BLaER1 treated with 17β-estradiol and CSF1 and Interleukin-3, amounts not matched to agents 10 nM and 100 nM (cell line): Measurements from ENCODE around the gene ZFPM1.

Source experiments
- H3K27ac ChIP-seq, 11 experiments: shearing (Covaris generic); formaldehyde crosslinking; 2 replicates each; pipeline ENCODE4 v1.8.1; 2022
- H3K27me3 ChIP-seq, 11 experiments: shearing (Covaris generic); formaldehyde crosslinking; 2 replicates each; pipeline ENCODE4 v1.8.1; 2022
- H3K36me3 ChIP-seq, 11 experiments: shearing (Covaris generic); formaldehyde crosslinking; 2 replicates each; pipeline ENCODE4 v1.8.1; 2022
- H3K4me1 ChIP-seq, 10 experiments: shearing (Covaris generic); formaldehyde crosslinking; 2 replicates each; pipeline ENCODE4 v1.8.1; 2022
- H3K4me2 ChIP-seq, 11 experiments: shearing (Covaris generic); formaldehyde crosslinking; 2 replicates each; pipeline ENCODE4 v1.8.1; 2022
- H3K4me3 ChIP-seq, 10 experiments: shearing (Covaris generic); formaldehyde crosslinking; 2 replicates each; pipeline ENCODE4 v1.8.1; 2022
- H3K9ac ChIP-seq, 11 experiments: shearing (Covaris generic); formaldehyde crosslinking; 2 replicates each; pipeline ENCODE4 v1.8.1; 2022
- H3K9me3 ChIP-seq, 11 experiments: shearing (Covaris generic); formaldehyde crosslinking; replicated peaks in 1 of 11; 2 replicates each; pipeline ENCODE4 v1.8.1; 2022
- H4K20me1 ChIP-seq, 11 experiments: shearing (Covaris generic); formaldehyde crosslinking; 2 replicates each; pipeline ENCODE4 v1.8.1; 2022
- Cebpa-rat ChIP-seq, 11 experiments: shearing (Covaris generic); IDR thresholded peaks; 2 replicates each; pipeline ENCODE4 v1.8.1; 2022

ZFPM1 gene

GRCh38 chr16:88489163-88489741 lies 36.2 kb downstream of the ZFPM1 start:
- Histone ChIP-seq H3K27me3 (no peaks in the 10 kb centered on the region), H3K27ac (peak overlapping the region in 1 of 11 experiments; percentile 22; a peak in 1 of 22 replicates), H3K9me3 (no peaks in the 10 kb centered on the region), H3K9ac (peak overlapping the region in 3 of 11 experiments; percentile 19 to 37 (median 19); a peak in 2 of 22 replicates), H3K4me1 (peaks cover 17 to 70% (median 47%) of the 10 kb centered on the region in 10 experiments; a peak in 19 of 20 replicates), H3K4me3 (no peak overlapping the region), H4K20me1 (peaks cover 0 to 89% (median 71%) of the 10 kb centered on the region in 11 experiments; a peak in 18 of 22 replicates), H3K36me3 (peaks cover 0 to 58% (median 23%) of the 10 kb centered on the region in 11 experiments; a peak in 16 of 22 replicates), H3K4me2 (peak overlapping the region in 6 of 11 experiments; percentile 1 to 40 (median 23); a peak in 7 of 22 replicates)
- no peak for TF ChIP-seq Cebpa-rat (IDR thresholded peaks at IDR 0.05)

DNA sequence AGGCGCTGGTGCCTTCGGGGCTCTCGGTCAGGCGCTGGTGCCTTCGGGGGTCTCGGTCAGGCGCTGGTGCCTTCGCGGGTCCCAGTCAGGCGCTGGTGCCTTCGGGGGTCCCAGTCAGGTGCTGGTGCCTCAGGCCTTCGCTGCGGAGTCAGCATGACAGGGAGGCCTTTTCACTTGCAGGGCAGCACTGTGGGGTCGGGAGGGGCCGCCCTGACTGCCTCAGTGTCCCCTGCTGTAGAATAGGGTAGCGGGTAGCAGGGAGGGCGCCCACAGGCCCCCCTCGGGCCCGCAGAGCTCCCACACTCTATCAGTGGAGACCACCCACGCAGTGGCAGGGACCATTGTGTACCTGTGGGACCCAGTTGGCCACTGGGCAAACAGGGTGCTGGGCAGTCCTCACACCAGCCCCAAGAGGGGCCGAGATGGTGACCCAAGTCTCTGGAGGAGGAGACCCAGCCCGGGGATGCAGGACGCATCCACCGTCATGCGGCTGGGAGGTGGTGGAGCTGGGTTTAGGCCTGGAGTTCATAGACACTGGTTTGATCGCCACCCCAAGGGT lies 38.0 kb downstream of the ZFPM1 start:
- peak overlapping the region; percentile 44 to 81 (median 72) for H3K4me2 ChIP-seq
- no peaks in the 10 kb centered on the region for H3K27me3 ChIP-seq
- H3K36me3 ChIP-seq, result peaks cover 0 to 51% (median 23%) of the 10 kb centered on the region in 11 experiments; a peak in 16 of 22 replicates
- H4K20me1 ChIP-seq, result peaks cover 0 to 88% (median 64%) of the 10 kb centered on the region in 11 experiments; a peak in 17 of 22 replicates
- no peaks in the 10 kb centered on the region for H3K9me3 ChIP-seq
- H3K27ac ChIP-seq, result no peak overlapping the region; a peak in 1 of 22 replicates
- H3K9ac ChIP-seq, result peak overlapping the region in 8 of 11 experiments; percentile 0 to 55 (median 34); a peak in 7 of 22 replicates
- H3K4me1 ChIP-seq, result peaks cover 17 to 66% (median 38%) of the 10 kb centered on the region in 10 experiments; a peak in 19 of 20 replicates
- H3K4me3 ChIP-seq, result no peak overlapping the region; a peak in 1 of 20 replicates
- no peak for TF ChIP-seq Cebpa-rat (IDR thresholded peaks at IDR 0.05)

GRCh38 chr16:88491560-88492310 lies 38.7 kb downstream of the ZFPM1 start:
- H3K9ac ChIP-seq, result peak overlapping the region in 8 of 11 experiments; percentile 0 to 55 (median 34); a peak in 6 of 22 replicates
- H3K4me1 ChIP-seq, result peaks cover 17 to 62% (median 38%) of the 10 kb centered on the region in 10 experiments; a peak in 19 of 20 replicates
- no peak for TF ChIP-seq Cebpa-rat (IDR thresholded peaks at IDR 0.05)

GRCh38 chr16:88493879-88494278 lies 40.8 kb downstream of the ZFPM1 start:
- Histone ChIP-seq H3K27me3 (no peaks in the 10 kb centered on the region), H3K36me3 (peaks cover 0 to 36% (median 17%) of the 10 kb centered on the region in 11 experiments; a peak in 13 of 22 replicates), H3K4me3 (no peak overlapping the region), H3K9me3 (no peaks in the 10 kb centered on the region), H3K4me2 (no peak overlapping the region), H3K27ac (no peak overlapping the region), H3K9ac (no peak overlapping the region), H4K20me1 (peaks cover 0 to 84% (median 40%) of the 10 kb centered on the region in 11 experiments; a peak in 17 of 22 replicates), H3K4me1 (peaks cover 30 to 64% (median 45%) of the 10 kb centered on the region in 10 experiments; a peak in 19 of 20 replicates)
- no peak for TF ChIP-seq Cebpa-rat (IDR thresholded peaks at IDR 0.05)

More at GRCh38 chr16:88491560-88492310, 38.7 kb downstream of the ZFPM1 start:
- H3K36me3 ChIP-seq, result peaks cover 0 to 44% (median 17%) of the 10 kb centered on the region in 11 experiments; a peak in 14 of 22 replicates
- H3K27ac ChIP-seq, result no peak overlapping the region
- H4K20me1 ChIP-seq, result peaks cover 0 to 88% (median 58%) of the 10 kb centered on the region in 11 experiments; a peak in 17 of 22 replicates
- no peaks in the 10 kb centered on the region for H3K9me3 ChIP-seq
- peak overlapping the region; percentile 44 to 81 (median 72) for H3K4me2 ChIP-seq
- H3K4me3 ChIP-seq, result no peak overlapping the region
- H3K27me3 ChIP-seq, result no peaks in the 10 kb centered on the region

- TF ChIP-seq Cebpa-rat (IDR thresholded peaks at IDR 0.05), result no peak
- no peaks in the 10 kb centered on the region for H3K9me3 ChIP-seq
- H3K4me2 ChIP-seq, result no peak overlapping the region
- H3K4me1 ChIP-seq, result peaks cover 37 to 64% (median 45%) of the 10 kb centered on the region in 10 experiments
- peaks cover 0 to 84% (median 37%) of the 10 kb centered on the region in 11 experiments; a peak in 17 of 22 replicates for H4K20me1 ChIP-seq
- H3K36me3 ChIP-seq, result peaks cover 0 to 29% (median 12%) of the 10 kb centered on the region in 11 experiments; a peak in 11 of 22 replicates
- peak overlapping the region in 3 of 11 experiments; percentile 17 to 27 (median 18); a peak in 1 of 22 replicates for H3K9ac ChIP-seq
- no peaks in the 10 kb centered on the region for H3K27me3 ChIP-seq
- H3K27ac ChIP-seq, result no peak overlapping the region
- no peak overlapping the region for H3K4me3 ChIP-seq
These were observed 41.5 kb downstream of the ZFPM1 start for GRCh38 chr16:88494335-88495154.

DNA sequence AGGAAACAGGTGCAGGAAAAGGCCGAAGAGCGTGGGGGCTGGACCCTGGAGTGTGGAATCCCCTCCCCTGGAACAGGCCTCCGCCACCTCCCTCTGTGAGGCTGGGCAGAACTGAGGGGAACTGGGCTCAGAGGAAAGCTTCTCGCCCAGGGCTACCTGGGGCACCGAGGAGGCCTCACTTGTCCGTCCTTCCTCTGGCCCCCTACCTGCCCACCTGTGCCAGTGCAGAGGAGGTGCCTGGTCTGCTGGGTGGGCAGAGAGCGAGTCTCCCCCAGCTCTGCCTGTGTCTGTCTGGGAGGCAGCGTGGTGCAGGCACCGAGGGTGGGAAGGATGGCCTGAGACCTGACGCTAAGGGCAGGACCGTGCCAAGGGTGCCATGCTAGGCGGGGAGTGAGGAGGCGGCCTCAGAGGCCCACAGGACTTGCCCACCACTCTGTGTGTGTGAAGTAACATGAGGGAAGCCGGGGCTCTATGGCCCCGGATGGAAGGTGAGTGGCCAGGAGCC lies 42.2 kb downstream of the ZFPM1 start:
- peaks cover 0 to 87% (median 36%) of the 10 kb centered on the region in 11 experiments; a peak in 17 of 22 replicates for H4K20me1 ChIP-seq
- H3K4me2 ChIP-seq, result no peak overlapping the region
- H3K9ac ChIP-seq, result peak overlapping the region in 2 of 11 experiments; percentile 17 to 18; a peak in 1 of 22 replicates
- no peak for TF ChIP-seq Cebpa-rat (IDR thresholded peaks at IDR 0.05)
- no peak overlapping the region for H3K4me3 ChIP-seq
- H3K27ac ChIP-seq, result no peak overlapping the region
- peaks cover 0 to 27% (median 11%) of the 10 kb centered on the region in 11 experiments; a peak in 9 of 22 replicates for H3K36me3 ChIP-seq
- peaks cover 45 to 68% (median 50%) of the 10 kb centered on the region in 10 experiments for H3K4me1 ChIP-seq
- no peaks in the 10 kb centered on the region for H3K9me3 ChIP-seq
- no peaks in the 10 kb centered on the region for H3K27me3 ChIP-seq

GRCh38 chr16:88497561-88498462 lies 44.7 kb downstream of the ZFPM1 start:
- TF ChIP-seq Cebpa-rat (IDR thresholded peaks at IDR 0.05), result no peak
- Histone ChIP-seq H3K27ac (peak overlapping the region in 2 of 11 experiments; percentile 13 to 18; a peak in 1 of 22 replicates), H3K9me3 (no peaks in the 10 kb centered on the region), H3K9ac (peak overlapping the region in 6 of 11 experiments; percentile 13 to 78 (median 72); a peak in 8 of 22 replicates), H3K4me3 (no peak overlapping the region), H3K36me3 (peaks cover 0 to 22% (median 0%) of the 10 kb centered on the region in 11 experiments; a peak in 6 of 22 replicates), H4K20me1 (peaks cover 0 to 83% (median 14%) of the 10 kb centered on the region in 11 experiments; a peak in 12 of 22 replicates), H3K27me3 (no peaks in the 10 kb centered on the region), H3K4me2 (peak overlapping the region in 10 of 11 experiments; percentile 36 to 99 (median 96); a peak in 21 of 22 replicates), H3K4me1 (peaks cover 30 to 61% (median 40%) of the 10 kb centered on the region in 10 experiments)
